GM23338 (cell line): ENCODE results near the gene ICA1L. TPM values are rescaled to one million over a fixed set of nuclear protein-coding genes. Genes with fewer than 3 reads are reported as not detected.

Experiments
- ATAC-seq: fragments of 200-7000 bp; cut with Tn5 transposase; 3 replicates; pipeline ENCODE4 v1.9.1; 2020
- DNase-seq: peaks from one replicate; pipeline ENCODE4 v3.0.0-alpha.2; 2015; ENCODE audit warnings: low spot score
- H2AFZ ChIP-seq: fragments of 200-600 bp; sonication (generic); 2 replicates; pipeline ENCODE4 v1.8.0; 2016; ENCODE audit warnings: antibody characterized with exemption, mild to moderate bottlenecking, moderate library complexity
- H3F3A ChIP-seq: fragments of 200-600 bp; sonication (generic); replicated peaks from 2 replicates; pipeline ENCODE4 v1.8.0; 2017; ENCODE audit warnings: antibody characterized with exemption, mixed run types, low read depth
- H3K27ac ChIP-seq: fragments of 200-600 bp; sonication (generic); 2 replicates; pipeline ENCODE4 v1.6.1; 2016; ENCODE audit warnings: low read depth
- H3K27me3 ChIP-seq: fragments of 200-600 bp; sonication (generic); 2 replicates; pipeline ENCODE4 v1.8.0; 2016; ENCODE audit warnings: mild to moderate bottlenecking, mixed run types, moderate library complexity; ENCODE audit not compliant: insufficient read depth
- H3K36me3 ChIP-seq: fragments of 200-600 bp; sonication (generic); 2 replicates; pipeline ENCODE4 v1.8.0; 2016; ENCODE audit warnings: mild to moderate bottlenecking; ENCODE audit not compliant: insufficient read depth
- H3K4me1 ChIP-seq: fragments of 200-600 bp; sonication (generic); 2 replicates; pipeline ENCODE4 v1.8.0; 2016; ENCODE audit warnings: mild to moderate bottlenecking, moderate library complexity; ENCODE audit not compliant: insufficient read depth
- H3K4me2 ChIP-seq: fragments of 200-600 bp; sonication (generic); 2 replicates; pipeline ENCODE4 v1.7.1; 2017; ENCODE audit warnings: mixed run types
- H3K4me3 ChIP-seq: fragments of 200-600 bp; sonication (generic); 2 replicates; pipeline ENCODE4 v1.6.1; 2016; ENCODE audit warnings: mixed run types
- H3K79me2 ChIP-seq: fragments of 200-600 bp; sonication (generic); replicated peaks from 2 replicates; pipeline ENCODE4 v1.8.0; 2017; ENCODE audit warnings: mild to moderate bottlenecking; ENCODE audit not compliant: insufficient read depth
- H3K9me2 ChIP-seq: fragments of 200-600 bp; sonication (generic); 2 replicates; pipeline ENCODE4 v1.8.0; 2017; ENCODE audit not compliant: insufficient read depth
- H4K20me1 ChIP-seq: fragments of 200-600 bp; sonication (generic); replicated peaks from 2 replicates; pipeline ENCODE4 v1.8.0; 2017; ENCODE audit warnings: mild to moderate bottlenecking; ENCODE audit not compliant: insufficient read depth
- H3K27ac Mint-ChIP-seq: 2 replicates; pipeline ENCODE4 v1.8.0; 2020; ENCODE audit warnings: inconsistent platforms, mild to moderate bottlenecking, moderate library complexity, mixed read lengths
- H3K27me3 Mint-ChIP-seq: 3 replicates; pipeline ENCODE4 v1.8.0; 2022; ENCODE audit warnings: low read depth, mild to moderate bottlenecking, moderate library complexity, mixed read lengths, inconsistent platforms; ENCODE audit not compliant: insufficient read depth, poor library complexity
- H3K36me3 Mint-ChIP-seq: 3 replicates; pipeline ENCODE4 v1.8.0; 2021; ENCODE audit warnings: low read depth, mild to moderate bottlenecking, inconsistent platforms, moderate library complexity, mixed read lengths
- H3K4me1 Mint-ChIP-seq: 3 replicates; pipeline ENCODE4 v1.8.0; 2020; ENCODE audit warnings: mild to moderate bottlenecking, inconsistent platforms, mixed read lengths
- H3K4me3 Mint-ChIP-seq: 3 replicates; pipeline ENCODE4 v1.8.0; 2021; ENCODE audit warnings: moderate library complexity, mild to moderate bottlenecking, inconsistent platforms, mixed read lengths
- H3K9me3 Mint-ChIP-seq: 3 replicates; pipeline ENCODE4 v1.8.0; 2020; ENCODE audit warnings: moderate library complexity, mild to moderate bottlenecking, inconsistent platforms, mixed read lengths
- CREB1 ChIP-seq: fragments of 250-450 bp; sonication (Bioruptor Pico); IDR thresholded peaks from 2 replicates; pipeline ENCODE4 v1.5.0; 2020; ENCODE audit warnings: low read depth, mild to moderate bottlenecking, moderate library complexity
- CTCF ChIP-seq, 2 experiments: fragments of 200-600 bp in 1 of 2; sonication (generic) in 1 of 2; conservative IDR thresholded peaks; 2 replicates each; pipeline versions ENCODE4 v1.5.1 to v1.6.1; 2016 to 2017; ENCODE audit warnings: antibody characterized with exemption in 2 of 2, low read depth in 2 of 2, mild to moderate bottlenecking in 2 of 2, moderate library complexity in 1 of 2
- ETS1 ChIP-seq: IDR thresholded peaks from 2 replicates; pipeline ENCODE4 v1.6.1; 2016; ENCODE audit warnings: antibody characterized with exemption
- EZH2 ChIP-seq: fragments of 200-600 bp; sonication (generic); IDR thresholded peaks from one replicate; pipeline ENCODE4 v1.8.0; 2017; ENCODE audit warnings: antibody characterized with exemption, mild to moderate bottlenecking, low read depth; ENCODE audit not compliant: unreplicated experiment
- EZH2phosphoT487 ChIP-seq: fragments of 200-600 bp; sonication (generic); IDR thresholded peaks from one replicate; pipeline ENCODE4 v1.8.1; 2018; ENCODE audit warnings: antibody characterized with exemption; ENCODE audit not compliant: unreplicated experiment
- JUNB ChIP-seq: IDR thresholded peaks from one replicate; pipeline ENCODE4 v1.6.1; 2016; ENCODE audit warnings: antibody characterized with exemption; ENCODE audit not compliant: unreplicated experiment
- NANOG ChIP-seq: IDR thresholded peaks from 2 replicates; pipeline ENCODE4 v1.6.1; 2016; ENCODE audit warnings: antibody characterized with exemption, borderline replicate concordance
- POLR2AphosphoS5 ChIP-seq: IDR thresholded peaks from 2 replicates; pipeline ENCODE4 v1.6.1; 2016; ENCODE audit warnings: antibody characterized with exemption, low read depth
- REST ChIP-seq: IDR thresholded peaks from one replicate; pipeline ENCODE4 v1.6.1; 2018; ENCODE audit warnings: antibody characterized with exemption; ENCODE audit not compliant: unreplicated experiment
- ZNF331 ChIP-seq: fragments of 250-450 bp; sonication (Bioruptor Pico); IDR thresholded peaks from 2 replicates; pipeline ENCODE4 v1.5.0; 2020; ENCODE audit warnings: low read depth, mild to moderate bottlenecking, moderate library complexity
- polyA plus RNA-seq: library from polyadenylated mRNA; unstranded; fragments of >200 nt; fragmentation: Nextera tagmentation; extraction: Ambion mirVana; gene quantifications from 2 replicates; pipeline ENCODE4 v1.2.1, GENCODE V29; 2016
- total RNA-seq: library from RNA; depleted of rRNA; stranded (reverse); fragments of >200 nt; shearing (Covaris generic); gene quantifications from 2 replicates; pipeline ENCODE4 v1.2.3, GENCODE V29; 2014

The ICA1L gene
- total and polyA plus RNA-seq, 2 experiments from 2014 or later = 1.6 to 7.2 TPM

GRCh38 chr2:202778217-202778616, 93.3 kb downstream of the ICA1L start (continued):
- TF ChIP-seq REST (no peak), CREB1 (CRISPR knock-in tag) (no peak)

- no peak overlapping the region for H3K4me3 Mint-ChIP-seq
- Histone ChIP-seq H3K4me2 (no peak overlapping the region), H2AFZ (no peak overlapping the region), H3K4me1 (peaks cover 2% of the 10 kb centered on the region; the same call in 1 of the 2 replicates), H3K9me2 (no peaks in the 10 kb centered on the region), H4K20me1 (no peaks in the 10 kb centered on the region), H3K4me3 (no peak overlapping the region), H3K27me3 (no peaks in the 10 kb centered on the region), H3K36me3 (no peaks in the 10 kb centered on the region), H3F3A (no peaks in the 10 kb centered on the region), H3K27ac (no peak overlapping the region), H3K79me2 (no peaks in the 10 kb centered on the region)
- no peaks in the 10 kb centered on the region for H3K9me3 Mint-ChIP-seq
- no peaks in the 10 kb centered on the region for H3K27me3 Mint-ChIP-seq
- ATAC-seq = peak; percentile 66
- no peak overlapping the region for H3K27ac Mint-ChIP-seq
- no peak for DNase-seq
- H3K36me3 Mint-ChIP-seq = peaks cover 4% of the 10 kb centered on the region; the same call in 2 of the 3 replicates
- no peaks in the 10 kb centered on the region; the same call in 1 of the 3 replicates for H3K4me1 Mint-ChIP-seq
- TF ChIP-seq REST = no peak
- no peak for TF ChIP-seq EZH2
- TF ChIP-seq NANOG = no peak
- no peak for TF ChIP-seq ZNF331 (CRISPR knock-in tag)
- no peak for TF ChIP-seq EZH2phosphoT487
- TF ChIP-seq POLR2AphosphoS5 = no peak
- no peak for TF ChIP-seq ETS1
- TF ChIP-seq JUNB = no peak
- no peak for TF ChIP-seq CTCF (conservative IDR thresholded peaks at IDR 0.05; ENCODE audit: low read depth in 2 of 2)
Measured at GRCh38 chr2:202774104-202774503, 97.5 kb downstream of the ICA1L start.
